GM21367 (cell line): ENCODE results near the gene DLG2.
"Not testable (repeated sequence)": the region's sequence is repeated elsewhere in the genome, so short reads cannot be mapped to it uniquely, and the experiment has no call there.

Experiments used
- ATAC-seq: cut with Tn5 transposase; IDR thresholded peaks from one replicate; pipeline ENCODE4 v1.9.1; 2021; ENCODE audit not compliant: unreplicated experiment

The DLG2 gene

GRCh38 chr11:85475660-85476517 is 151.3 kb downstream of the DLG2 start:
- no peak for ATAC-seq

- ATAC-seq, result no peak
These were observed 154.2 kb downstream of the DLG2 start for GRCh38 chr11:85472953-85473352.

GRCh38 chr11:85464283-85464682 is 162.9 kb downstream of the DLG2 start:
- no peak for ATAC-seq

GRCh38 chr11:85459304-85459703 is 167.8 kb downstream of the DLG2 start:
- no peak for ATAC-seq

- no peak for ATAC-seq
These were observed 182.7 kb downstream of the DLG2 start for GRCh38 chr11:85444479-85444878.

GRCh38 chr11:85440273-85440672 is 186.9 kb downstream of the DLG2 start:
- no peak for ATAC-seq

GRCh38 chr11:85438328-85438727 is 188.8 kb downstream of the DLG2 start:
- no peak for ATAC-seq

GRCh38 chr11:85431319-85431718 is 195.8 kb downstream of the DLG2 start:
- ATAC-seq, result no peak

- ATAC-seq, result no peak
These were observed 203.3 kb downstream of the DLG2 start for GRCh38 chr11:85423794-85424193.

- no peak for ATAC-seq
These were observed 203.8 kb downstream of the DLG2 start for GRCh38 chr11:85423316-85423715.

- no peak for ATAC-seq
These were observed 213.0 kb downstream of the DLG2 start for GRCh38 chr11:85414175-85414574.

- no peak for ATAC-seq
These were observed 219.5 kb downstream of the DLG2 start for GRCh38 chr11:85407648-85408047.

GRCh38 chr11:85406841-85407240 is 220.3 kb downstream of the DLG2 start:
- no peak for ATAC-seq

GRCh38 chr11:85406316-85406715 is 220.8 kb downstream of the DLG2 start:
- ATAC-seq, result no peak

GRCh38 chr11:85395515-85396055 is 231.6 kb downstream of the DLG2 start:
- not testable (repeated sequence) for ATAC-seq

GRCh38 chr11:85394283-85394682 is 232.9 kb downstream of the DLG2 start:
- ATAC-seq, result no peak

GRCh38 chr11:85391141-85391540 is 236.0 kb downstream of the DLG2 start:
- ATAC-seq, result no peak

- no peak for ATAC-seq
These were observed 241.6 kb downstream of the DLG2 start for GRCh38 chr11:85385547-85385946.

- no peak for ATAC-seq
These were observed 242.0 kb downstream of the DLG2 start for GRCh38 chr11:85385111-85385510.

- no peak for ATAC-seq
These were observed 248.1 kb downstream of the DLG2 start for GRCh38 chr11:85379066-85379465.

GRCh38 chr11:85377901-85378300 is 249.2 kb downstream of the DLG2 start:
- ATAC-seq, result no peak

GRCh38 chr11:85359859-85360258 is 267.3 kb downstream of the DLG2 start:
- ATAC-seq, result no peak

GRCh38 chr11:85355921-85356320 is 271.2 kb downstream of the DLG2 start:
- no peak for ATAC-seq
